ENCODE results near the gene MED23.

MED23 gene, protein sequence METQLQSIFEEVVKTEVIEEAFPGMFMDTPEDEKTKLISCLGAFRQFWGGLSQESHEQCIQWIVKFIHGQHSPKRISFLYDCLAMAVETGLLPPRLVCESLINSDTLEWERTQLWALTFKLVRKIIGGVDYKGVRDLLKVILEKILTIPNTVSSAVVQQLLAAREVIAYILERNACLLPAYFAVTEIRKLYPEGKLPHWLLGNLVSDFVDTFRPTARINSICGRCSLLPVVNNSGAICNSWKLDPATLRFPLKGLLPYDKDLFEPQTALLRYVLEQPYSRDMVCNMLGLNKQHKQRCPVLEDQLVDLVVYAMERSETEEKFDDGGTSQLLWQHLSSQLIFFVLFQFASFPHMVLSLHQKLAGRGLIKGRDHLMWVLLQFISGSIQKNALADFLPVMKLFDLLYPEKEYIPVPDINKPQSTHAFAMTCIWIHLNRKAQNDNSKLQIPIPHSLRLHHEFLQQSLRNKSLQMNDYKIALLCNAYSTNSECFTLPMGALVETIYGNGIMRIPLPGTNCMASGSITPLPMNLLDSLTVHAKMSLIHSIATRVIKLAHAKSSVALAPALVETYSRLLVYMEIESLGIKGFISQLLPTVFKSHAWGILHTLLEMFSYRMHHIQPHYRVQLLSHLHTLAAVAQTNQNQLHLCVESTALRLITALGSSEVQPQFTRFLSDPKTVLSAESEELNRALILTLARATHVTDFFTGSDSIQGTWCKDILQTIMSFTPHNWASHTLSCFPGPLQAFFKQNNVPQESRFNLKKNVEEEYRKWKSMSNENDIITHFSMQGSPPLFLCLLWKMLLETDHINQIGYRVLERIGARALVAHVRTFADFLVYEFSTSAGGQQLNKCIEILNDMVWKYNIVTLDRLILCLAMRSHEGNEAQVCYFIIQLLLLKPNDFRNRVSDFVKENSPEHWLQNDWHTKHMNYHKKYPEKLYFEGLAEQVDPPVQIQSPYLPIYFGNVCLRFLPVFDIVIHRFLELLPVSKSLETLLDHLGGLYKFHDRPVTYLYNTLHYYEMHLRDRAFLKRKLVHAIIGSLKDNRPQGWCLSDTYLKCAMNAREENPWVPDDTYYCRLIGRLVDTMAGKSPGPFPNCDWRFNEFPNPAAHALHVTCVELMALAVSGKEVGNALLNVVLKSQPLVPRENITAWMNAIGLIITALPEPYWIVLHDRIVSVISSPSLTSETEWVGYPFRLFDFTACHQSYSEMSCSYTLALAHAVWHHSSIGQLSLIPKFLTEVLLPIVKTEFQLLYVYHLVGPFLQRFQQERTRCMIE (N-terminal part only)

DNA sequence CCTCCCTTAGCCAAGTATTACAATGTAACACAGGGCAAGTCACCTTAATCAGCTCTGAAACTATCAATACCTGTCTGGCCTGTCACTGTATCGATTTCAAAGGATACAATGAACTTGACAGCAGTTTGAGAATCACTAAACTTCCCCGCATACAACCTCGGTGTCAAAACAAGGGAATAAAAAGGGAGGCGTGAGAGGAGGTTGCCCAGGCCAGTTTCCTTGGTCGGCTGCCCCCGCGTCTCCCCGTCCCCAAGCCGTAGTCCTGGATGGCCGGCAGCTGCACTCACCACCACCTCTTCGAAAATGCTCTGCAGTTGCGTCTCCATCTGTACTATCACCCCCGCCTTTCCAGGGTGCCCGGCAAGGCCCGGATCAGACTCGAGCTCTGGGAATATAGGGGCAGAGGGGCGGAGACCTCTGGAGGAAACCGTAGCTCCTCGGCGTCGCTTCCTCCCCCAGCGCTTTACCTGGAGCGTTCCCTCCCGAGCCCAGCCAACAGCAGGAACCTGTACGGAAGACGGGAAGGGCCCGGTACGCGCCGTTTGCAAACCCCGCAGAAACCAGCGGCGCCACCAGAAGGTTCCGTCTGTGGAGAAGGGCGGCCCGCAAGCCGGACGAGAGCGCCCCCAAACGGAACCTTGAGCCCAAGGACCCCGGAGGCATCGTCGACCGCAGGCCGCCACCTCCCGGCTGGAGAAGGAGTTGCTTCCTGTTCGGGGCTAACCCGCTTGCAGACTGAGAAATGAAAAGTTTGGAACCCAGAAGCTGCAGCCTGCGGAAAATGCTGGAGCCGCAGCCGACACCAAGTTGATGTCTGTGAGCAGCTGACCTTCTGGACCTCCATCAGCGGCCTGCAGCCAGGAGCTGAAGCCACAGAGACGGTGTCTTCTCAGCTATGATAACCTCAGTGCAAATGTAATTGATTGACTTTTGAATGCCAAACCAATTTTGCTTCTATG is at the start of gene MED23:
TSS of gene MED23 (minus strand) at position 519 of the 959 bp plus-strand sequence. CDS start at position 326, 193 bp downstream.
- peak; percentile 94 for DNase-seq

DNA sequence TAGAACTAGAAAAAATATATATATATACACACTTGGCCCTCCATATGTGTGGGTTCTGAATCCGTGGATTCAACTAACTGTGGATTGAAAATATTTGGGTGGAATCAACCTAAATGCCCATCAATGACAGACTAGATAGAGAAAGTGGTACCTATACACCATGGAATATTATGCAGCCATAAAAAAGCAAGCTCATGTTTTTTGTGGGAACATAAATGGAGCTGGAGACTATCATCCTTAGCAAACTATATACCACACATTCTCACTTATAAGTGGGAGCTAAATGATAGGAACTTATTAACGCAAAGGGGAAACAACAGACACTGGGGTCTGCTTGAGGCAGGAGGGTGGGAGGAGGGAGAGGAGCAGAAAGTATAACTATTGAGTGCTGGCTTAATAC is 45.1 kb upstream of the MED23 start:
- DNase-seq: no peak

DNA sequence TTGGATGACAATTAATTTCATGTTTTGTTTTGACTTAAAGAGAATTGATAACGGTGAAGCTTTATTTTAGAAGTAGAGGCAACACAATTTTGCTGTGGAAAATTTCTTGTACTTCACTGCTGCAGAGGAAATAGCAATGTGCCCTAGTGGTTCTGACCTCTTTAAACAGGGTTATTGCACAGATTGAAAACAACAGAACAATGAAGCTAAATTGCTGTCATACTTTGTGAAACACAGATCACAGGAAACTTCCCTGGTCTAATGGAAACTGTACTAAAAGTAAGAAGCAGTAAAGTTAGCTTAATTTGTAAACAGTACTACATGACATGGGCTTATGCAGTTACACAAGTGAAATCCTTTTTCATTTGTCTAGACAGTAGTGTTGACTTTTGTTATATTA is 41.8 kb upstream of the MED23 start:
- no peak for DNase-seq

DNA sequence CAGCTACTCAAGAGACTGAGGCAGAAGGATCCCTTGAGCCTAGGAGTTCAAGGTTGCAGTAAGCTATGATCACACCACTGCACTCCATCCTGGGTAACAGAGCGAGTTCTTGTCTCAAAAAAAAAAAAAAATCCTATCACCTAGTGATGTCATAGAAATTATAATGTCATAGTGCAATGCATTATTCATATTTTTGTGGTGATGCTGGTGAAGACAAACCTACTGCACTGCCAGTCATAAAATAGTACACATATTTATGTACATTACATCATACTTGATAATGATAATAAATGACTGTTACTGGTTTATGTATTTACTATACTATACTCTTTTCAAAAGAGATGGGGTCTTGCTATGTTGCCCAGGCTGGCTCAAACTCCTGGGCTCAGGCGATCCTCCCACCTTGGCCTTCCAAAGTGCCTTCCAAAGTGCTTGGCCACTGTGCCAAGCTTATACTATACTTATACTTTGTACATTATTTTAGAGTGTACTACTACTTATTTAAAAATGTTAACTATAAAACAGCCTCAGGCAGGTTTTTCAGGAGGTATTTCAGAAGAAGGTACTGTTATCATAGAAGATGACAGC is 35.6 kb upstream of the MED23 start:
- no peak for DNase-seq

DNA sequence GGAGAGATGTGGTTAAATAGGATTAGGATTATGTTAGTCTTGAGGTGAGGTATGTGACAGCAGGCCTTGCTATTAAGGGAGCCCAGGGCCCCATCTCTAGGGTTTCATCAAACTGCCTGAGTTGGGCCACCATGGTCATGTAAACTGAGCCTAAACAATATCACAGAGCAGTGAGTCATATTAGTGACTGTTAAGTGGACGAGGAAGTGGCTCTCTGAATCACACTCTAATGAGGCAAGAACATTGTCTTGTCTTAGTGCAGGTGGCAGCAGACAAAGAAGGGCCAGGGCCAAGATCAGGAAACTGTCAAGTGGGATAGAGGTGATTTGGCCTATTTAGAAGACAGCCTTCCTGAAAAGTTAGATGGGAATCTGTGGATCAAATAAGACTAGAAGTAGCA is 32.2 kb upstream of the MED23 start:
- no peak for DNase-seq

DNA sequence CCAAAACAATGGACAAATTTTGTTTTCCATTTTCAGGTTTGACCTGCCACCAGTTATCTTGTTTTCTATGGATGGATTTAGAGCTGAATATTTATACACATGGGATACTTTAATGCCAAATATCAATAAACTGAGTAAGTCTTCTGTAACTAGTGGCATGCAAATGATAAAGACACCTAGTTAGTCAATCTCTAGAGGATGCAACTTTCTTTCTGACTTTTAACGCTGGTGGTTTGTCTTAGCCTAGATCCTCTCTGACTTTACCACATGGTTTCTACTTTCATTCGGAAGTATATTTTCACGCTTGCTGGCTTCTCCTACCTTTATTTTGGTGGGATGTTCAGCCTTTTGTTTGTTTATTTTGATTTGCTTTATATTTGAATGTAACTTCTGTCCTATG is 30.2 kb upstream of the MED23 start:
- no peak for DNase-seq

DNA sequence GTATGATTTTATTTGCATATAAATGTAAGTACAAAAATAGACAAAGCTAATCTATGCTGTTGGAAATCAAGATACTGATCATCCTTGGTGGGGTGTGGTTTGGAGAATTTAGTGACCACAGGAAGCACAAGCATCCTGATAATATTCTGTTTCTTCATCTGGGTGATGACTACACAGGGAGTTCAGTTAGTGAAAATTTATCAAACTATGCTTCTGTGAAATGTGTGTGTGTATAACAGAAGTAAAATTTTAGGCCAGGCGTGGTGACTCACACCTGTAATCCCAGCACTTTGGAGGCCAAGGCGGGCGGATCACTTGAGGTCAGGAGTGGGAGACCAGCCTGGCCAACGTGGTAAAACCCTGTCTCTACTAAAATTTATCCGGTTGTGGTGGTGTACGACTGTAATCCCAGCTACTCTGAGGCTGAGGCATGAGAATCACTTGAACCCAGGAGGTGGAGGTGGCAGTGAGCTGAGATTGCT is 29.6 kb upstream of the MED23 start:
- no peak for DNase-seq

DNA sequence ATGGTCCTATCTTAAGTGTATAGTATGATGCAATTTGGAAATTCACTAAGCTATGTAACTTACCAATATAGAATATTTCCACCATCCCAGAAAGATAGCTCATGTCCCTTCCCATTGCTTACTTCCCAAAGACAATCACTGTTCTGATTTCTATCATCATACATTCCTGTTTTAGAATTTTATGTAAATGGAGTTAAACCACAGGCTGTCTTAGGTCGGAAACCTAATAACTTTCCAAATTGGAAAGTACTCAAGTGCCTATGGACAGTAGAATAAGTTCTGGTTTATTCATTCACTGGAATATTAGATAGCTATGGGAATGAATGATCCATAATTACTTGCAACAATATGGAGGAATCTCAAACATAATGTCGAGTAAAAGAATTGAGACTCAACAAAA is 29.2 kb upstream of the MED23 start:
- DNase-seq: no peak

DNA sequence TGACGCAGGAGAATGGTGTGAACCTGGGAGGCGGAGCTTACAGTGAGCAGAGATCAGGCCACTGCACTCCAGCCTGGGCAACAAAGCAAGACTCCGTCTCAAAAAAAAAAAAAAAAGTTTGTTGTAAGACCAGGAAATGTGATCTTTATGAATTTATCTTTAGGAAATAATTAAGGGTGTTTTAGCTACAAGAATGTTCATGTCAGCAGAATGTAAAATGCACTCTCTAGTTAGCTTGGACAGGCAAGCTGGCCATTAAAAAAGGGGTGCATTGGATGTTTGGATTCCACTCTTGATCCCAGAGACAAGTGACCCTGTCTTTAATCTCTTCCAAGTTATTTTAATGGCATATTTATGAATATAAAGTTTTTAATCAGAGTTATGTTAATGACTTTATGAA is 28.6 kb upstream of the MED23 start:
- DNase-seq: no peak

DNA sequence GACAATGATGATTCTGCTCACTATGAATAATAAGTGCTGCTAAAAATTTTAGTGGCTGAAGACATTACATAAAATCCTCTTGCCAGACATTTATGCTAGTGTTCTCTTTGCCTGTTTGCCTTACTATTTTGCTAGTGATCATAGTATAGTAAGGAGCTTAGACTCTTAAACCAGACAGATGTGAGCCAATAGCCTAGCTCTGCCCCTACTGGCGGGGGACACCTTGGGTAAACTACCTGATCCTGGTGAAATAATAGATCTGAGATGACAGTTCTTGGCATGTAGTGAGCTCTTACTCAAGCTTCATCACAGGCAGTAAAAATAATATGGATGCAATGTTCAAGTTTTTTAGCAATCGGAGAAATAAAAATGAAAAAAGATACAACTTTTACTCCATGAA is 27.9 kb upstream of the MED23 start:
- DNase-seq: no peak

DNA sequence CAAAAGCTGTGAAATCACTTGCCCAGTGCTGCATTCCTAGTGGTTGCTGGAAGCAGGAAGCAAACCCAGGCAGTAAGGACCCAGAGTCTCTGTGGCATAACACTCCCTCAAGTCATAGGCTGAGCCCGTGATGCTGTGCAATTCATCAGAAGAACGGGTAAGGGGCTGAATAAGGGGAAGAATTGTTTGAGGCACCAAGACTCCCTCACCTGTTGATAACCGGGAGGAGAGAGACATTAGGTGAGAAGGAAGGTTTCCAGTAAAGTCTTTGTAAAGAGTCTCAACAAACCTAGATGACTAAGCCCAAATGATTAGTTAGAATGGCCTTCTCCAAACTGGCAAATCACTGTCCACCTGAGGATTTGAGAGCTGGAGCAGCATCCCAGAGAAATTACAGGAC is 27.3 kb upstream of the MED23 start:
- no peak for DNase-seq

DNA sequence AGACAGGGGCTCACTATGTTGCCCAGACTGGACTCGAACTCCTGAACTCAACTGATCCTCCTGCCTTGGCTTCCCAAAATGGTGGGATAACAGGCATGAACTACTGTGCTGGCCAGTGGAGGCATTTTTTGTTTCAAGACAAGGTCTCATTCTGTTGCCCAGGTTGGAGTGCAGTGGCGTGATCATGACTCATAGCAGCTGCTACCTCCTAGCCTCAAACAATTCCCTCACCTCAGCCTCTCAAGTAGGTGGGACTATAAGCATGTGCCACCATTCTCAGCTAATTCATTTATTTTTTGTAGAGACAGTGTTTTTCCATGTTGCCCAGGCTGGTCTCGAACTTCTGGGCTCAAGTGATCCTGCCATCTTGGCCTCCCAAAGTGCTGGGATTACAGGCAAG is 26.3 kb upstream of the MED23 start:
- no peak for DNase-seq

DNA sequence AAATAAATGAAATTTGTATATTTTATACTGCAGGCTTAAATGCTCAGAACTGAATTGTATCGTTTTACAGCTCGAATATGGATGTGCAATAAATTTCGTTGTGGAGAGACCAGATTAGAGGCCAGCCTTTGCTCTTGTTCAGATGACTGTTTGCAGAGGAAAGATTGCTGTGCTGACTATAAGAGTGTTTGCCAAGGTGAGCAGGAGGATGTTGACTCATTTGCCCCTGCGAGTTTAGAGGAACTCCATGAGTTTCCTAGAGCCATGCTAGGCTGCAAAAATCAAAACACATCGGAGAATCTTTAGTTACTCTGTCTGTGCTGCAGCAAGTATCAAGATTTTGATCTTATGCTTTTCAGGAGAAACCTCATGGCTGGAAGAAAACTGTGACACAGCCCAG is 24.4 kb upstream of the MED23 start:
- no peak for DNase-seq

DNA sequence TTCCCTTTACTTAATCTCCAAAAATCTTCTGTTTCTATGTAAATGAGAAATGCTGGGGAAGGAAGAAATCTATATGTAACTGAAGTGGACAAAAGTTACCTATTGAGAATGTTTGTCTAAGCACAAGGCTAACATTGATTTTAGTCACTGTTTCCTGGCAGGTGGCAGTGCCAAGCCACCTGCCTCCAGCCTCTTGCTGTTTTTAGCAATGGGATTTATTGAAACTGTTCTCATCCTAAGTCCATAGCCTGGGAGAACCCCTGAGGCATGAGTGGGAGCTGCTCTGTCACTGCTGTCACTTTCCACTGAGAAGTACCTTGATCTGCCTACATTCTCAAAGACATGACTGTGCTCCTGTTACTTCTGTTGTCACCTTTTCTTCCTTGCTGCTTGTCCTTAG is 23.7 kb upstream of the MED23 start:
- DNase-seq: no peak

DNA sequence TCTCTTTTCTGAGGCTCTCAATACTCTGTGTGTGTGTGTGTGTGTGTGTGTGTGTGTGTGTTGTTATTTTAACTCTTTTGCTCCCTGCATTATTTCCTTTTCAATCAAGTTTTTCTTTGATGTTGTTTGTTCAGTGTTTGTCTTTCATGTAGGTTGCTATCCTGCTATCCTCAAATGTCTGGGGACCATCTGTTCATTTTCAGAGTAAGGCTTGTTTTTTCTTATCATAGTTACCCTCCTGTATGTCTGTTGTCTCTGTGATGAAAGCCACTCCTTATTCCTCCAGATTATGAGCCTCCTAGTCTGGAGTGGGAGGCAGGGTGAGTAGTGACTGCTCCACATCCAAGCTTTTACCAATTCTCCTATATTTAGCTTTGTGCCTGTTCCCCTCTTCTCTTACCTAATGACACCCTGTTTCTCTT is 18.2 kb upstream of the MED23 start:
- DNase-seq: no peak

DNA sequence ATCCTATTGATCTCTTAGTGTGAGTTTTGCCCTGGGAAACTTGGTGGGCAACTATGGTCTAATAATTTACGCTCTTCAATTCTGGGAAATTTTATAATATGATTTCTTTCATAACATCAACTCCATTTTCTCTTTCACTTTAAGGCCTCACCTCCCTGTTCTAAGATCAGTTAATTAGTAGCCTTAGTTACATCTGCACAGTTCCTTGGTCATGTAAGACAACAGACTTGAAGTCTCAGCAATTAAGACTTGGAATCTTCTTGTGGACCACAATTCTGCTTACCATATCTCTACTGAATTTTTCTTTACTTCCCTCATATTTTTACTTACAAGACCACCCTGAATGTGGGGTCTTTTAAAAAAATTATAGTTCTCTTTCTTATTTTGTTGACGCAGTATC is 17.8 kb upstream of the MED23 start:
- no peak for DNase-seq

DNA sequence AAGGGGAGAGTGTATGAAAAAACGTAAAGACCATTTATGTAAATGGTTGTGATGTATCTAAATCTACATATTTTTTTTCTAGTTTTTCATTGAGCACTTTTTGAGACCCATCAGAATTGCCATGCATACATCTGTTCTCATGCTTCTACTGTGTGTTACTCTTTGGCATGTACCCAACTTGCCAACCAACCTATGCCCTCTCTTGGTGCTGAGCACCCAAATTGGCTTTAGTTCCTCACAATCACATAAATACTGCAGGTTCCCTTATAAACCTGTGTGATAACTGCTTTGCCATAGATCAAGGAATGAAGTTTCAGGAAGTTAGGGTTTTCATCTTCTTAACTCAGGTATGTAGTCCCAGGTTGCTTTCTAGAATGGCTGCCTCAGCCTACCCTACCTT is 16.9 kb upstream of the MED23 start:
- DNase-seq: no peak

DNA sequence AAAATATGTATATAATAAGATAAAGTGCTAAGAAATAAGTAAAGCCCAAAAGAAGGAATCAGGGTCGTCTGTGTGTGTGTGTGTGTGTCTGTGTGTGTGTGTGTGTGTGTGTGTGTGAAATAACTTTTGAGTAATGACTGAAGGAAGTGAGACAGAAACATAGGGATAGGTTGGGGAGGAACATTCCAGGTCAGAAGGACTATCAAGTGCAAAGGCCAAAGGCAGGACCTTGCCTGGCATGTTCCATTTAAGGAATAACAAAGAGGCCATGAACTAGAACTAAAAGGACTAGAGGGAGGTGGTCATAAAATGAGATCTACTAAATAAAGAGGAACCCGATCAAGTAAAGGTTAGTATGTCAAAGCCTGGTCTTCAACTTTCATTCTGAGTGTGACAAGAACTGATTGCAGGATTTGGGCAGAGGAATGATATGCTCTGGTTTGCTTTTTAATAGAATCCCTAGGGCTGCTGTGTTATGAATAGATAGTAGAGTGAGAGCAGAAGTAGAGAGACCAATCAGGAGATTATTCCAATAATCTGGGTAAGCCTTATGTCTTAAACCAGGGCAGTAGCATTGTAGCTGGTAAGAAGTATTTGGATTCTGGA is 15.9 kb upstream of the MED23 start:
- no peak for DNase-seq

DNA sequence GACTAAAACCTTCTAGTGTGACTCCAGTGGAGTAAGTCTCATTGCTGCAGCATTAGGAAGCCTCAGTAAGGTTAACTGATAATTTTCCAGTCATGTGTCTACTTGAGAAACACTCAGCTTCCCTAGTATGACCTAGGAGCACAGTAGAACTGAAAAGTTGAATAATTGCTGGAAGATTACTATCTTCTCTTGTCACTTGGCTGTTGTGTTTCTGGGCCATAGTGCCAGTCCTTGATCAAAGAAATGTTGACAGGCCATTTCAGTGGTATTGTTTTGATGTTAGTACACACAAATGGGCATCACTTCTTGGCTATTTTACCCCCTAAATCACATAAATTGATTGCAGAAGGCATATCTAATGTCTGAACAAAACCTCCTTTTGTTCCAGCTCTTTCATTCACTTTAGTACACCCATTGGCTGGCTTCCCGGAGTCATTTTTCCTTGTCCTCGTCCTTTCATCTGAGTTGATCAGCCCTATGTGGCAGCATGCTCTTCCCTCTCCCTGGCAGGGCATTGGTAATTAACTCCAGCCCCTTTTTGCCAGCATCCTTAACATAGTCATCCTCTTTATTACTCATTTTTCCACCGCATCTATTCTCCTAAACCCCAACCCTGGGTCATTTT is 15.1 kb upstream of the MED23 start:
- DNase-seq: no peak

DNA sequence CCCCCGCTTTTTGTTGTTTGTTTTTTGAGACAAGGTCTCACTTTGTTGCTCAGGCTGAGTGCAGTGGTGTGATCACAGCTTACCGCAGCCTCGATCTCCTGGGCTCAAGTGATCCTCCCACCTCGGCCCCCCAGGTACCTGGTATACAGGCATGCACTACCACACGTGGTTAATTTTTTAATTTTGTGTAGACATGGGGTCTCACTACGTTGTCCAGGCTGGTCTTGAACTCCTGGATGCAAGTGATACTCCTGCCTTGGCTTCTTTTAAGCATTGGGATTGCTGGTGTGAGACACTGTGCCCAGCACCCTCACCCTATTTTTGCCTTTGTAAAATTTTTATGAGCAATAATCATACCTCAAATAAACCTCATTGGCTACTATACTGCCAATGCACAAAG is 14.5 kb upstream of the MED23 start:
- no peak for DNase-seq

DNA sequence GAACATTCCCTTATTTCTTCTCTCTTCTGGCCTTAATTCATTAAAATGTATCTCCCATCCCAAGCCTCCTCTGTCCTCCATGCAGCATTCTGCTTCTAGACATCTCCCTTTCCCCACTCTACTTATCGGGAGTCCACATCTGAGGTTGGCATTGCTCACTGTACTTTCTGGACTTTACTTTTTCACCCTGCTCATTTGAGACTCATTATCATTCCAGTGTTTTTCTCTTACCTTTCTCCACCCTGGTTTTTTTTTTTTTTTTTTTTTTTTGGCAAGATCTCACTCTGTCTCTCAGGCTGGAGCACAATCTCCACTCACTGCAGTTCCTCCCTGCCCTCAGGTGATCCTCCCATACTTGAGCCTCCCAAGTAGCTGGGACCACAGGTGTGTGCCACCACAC is 13.5 kb upstream of the MED23 start:
- no peak for DNase-seq

Measured in CD4-positive, alpha-beta T cell treated with Interleukin-17A for 1 hour (primary cell).